Fibroblast of villous mesenchyme (primary cell): ENCODE measurements around the gene KIT. TPM values are rescaled to one million over a fixed set of nuclear protein-coding genes. Genes with fewer than 3 reads are reported as not detected.

Experiments
- DNase-seq: peaks from one replicate; pipeline ENCODE4 v3.0.0-alpha.2; 2010; ENCODE audit warnings: low read depth
- H3K4me3 ChIP-seq: 2 replicates; pipeline ENCODE4 v1.5.1; 2011; ENCODE audit warnings: low read depth, mild to moderate bottlenecking, low read length
- CTCF ChIP-seq: IDR thresholded peaks from 2 replicates; pipeline ENCODE4 v1.5.1; 2012; ENCODE audit warnings: low read depth, mild to moderate bottlenecking, low read length; ENCODE audit not compliant: insufficient read depth
- total RNA-seq: library from RNA; depleted of rRNA; stranded (reverse); fragments of >200 nt; gene quantifications from 2 replicates; pipeline ENCODE4 v1.2.3, GENCODE V29; 2012

KIT gene
- total RNA-seq, 1 donor: 2.2 TPM

DNA sequence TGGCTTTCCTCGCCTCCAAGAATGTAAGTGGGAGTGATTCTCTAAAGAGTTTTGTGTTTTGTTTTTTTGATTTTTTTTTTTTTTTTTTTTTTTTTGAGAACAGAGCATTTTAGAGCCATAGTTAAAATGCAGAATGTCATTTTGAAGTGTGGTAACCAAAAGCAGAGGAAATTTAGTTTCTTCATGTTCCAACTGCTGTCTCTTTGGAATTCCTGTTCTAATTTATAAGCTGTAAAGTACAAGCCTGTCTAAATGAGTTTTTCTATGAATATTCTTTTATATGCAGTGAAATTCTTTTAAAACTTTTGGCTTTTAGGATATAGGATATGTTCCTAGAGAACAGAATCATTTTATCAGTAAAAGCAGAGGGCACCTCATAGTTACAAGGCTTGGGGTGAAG lies 74.2 kb downstream of the KIT start:
- no peak for TF ChIP-seq CTCF
- no peak overlapping the region for H3K4me3 ChIP-seq
- DNase-seq: no peak

- no peak for DNase-seq
- TF ChIP-seq CTCF: no peak
- no peak overlapping the region for H3K4me3 ChIP-seq
Observed at GRCh38 chr4:54737421-54737820, 79.7 kb downstream of the KIT start.

DNA sequence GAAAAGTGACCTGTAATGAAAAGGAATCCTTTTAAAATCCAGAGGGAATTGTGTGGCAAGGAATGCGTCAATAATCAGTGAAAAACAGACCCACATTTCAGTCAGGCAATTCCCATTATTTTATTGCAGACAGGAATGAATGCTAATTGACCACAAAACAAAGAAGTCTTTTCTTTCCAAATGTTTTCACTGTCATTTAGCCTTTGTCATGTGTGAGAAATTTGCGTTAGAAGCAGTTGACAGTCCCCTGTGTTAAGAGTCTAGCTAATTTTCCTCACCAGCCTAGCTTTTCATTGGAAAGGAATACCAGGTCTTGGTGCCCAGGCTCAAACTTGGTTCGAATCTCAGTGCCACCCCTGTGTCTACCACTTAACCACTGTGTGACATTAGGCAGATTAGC lies 83.4 kb downstream of the KIT start:
- no peak for DNase-seq
- H3K4me3 ChIP-seq: no peak overlapping the region
- no peak for TF ChIP-seq CTCF

GRCh38 chr4:54742636-54743399 lies 85.1 kb downstream of the KIT start:
- no peak overlapping the region for H3K4me3 ChIP-seq
- DNase-seq: no peak
- no peak for TF ChIP-seq CTCF

- no peak overlapping the region for H3K4me3 ChIP-seq
- no peak for TF ChIP-seq CTCF
- no peak for DNase-seq
Observed at GRCh38 chr4:54743562-54743961, 85.8 kb downstream of the KIT start.

DNA sequence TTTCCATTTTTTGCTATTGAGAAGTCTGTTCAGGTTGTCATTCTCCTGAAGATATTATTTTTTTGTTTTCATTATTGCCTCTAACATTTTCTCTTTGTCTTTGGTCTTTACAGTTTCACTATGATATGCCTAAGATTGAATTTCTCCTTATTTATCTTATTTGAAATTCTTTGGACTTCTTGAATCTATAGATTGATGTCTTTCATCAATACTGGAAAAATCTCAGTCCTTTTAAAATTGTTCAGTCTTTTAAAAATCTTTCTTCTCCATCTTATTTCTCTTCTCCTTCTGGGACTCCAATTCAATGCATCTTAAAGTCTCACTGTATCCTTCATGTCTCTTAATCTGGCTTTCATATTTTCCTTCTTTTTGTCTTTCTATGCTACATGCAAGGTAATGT lies 86.7 kb downstream of the KIT start:
- DNase-seq: no peak
- no peak overlapping the region for H3K4me3 ChIP-seq
- TF ChIP-seq CTCF: no peak
